Measurements from ENCODE around the gene CFHR4.
"Not testable (repeated sequence)": the region's sequence is repeated elsewhere in the genome, so short reads cannot be mapped to it uniquely, and the experiment has no call there.

DNA sequence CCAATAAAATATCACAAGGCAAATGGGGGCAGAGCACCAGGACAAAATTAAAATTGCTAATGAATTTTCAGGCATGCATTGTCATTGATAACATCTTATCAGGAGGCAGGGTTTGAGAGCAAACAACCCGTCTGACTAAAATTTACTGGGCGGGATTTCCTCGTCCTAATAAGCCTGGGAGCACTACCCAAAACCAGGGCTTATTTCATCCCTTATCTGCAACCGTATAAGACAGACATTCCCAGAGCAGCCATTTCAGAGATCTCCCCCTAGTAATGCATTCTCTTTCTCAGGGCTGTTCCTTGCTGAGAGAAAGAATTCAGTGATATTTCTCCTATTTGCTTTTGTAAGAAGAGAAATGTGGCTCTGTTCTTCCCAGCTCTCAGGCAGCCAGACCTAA lies 1.3 kb upstream of the CFHR4 start:
- TF ChIP-seq, protein P1, sequence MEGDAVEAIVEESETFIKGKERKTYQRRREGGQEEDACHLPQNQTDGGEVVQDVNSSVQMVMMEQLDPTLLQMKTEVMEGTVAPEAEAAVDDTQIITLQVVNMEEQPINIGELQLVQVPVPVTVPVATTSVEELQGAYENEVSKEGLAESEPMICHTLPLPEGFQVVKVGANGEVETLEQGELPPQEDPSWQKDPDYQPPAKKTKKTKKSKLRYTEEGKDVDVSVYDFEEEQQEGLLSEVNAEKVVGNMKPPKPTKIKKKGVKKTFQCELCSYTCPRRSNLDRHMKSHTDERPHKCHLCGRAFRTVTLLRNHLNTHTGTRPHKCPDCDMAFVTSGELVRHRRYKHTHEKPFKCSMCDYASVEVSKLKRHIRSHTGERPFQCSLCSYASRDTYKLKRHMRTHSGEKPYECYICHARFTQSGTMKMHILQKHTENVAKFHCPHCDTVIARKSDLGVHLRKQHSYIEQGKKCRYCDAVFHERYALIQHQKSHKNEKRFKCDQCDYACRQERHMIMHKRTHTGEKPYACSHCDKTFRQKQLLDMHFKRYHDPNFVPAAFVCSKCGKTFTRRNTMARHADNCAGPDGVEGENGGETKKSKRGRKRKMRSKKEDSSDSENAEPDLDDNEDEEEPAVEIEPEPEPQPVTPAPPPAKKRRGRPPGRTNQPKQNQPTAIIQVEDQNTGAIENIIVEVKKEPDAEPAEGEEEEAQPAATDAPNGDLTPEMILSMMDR (IDR thresholded peaks at IDR 0.05; ENCODE audit: low read length): not testable (repeated sequence)
- not testable (repeated sequence) for TF ChIP-seq EZH2 (IDR thresholded peaks at IDR 0.05; ENCODE audit: borderline replicate concordance, low read length)
